ENCODE data around the gene LY6G6C. TPM values are rescaled to one million over a fixed set of nuclear protein-coding genes. Genes with fewer than 3 reads are reported as not detected.

LY6G6C gene
- total and polyA plus RNA-seq, 2 of the 13 experiments (the other 11 are each of a cell fraction or from before 2014, with no cell fraction given), result 0.15 TPM; not detected in 1

DNA sequence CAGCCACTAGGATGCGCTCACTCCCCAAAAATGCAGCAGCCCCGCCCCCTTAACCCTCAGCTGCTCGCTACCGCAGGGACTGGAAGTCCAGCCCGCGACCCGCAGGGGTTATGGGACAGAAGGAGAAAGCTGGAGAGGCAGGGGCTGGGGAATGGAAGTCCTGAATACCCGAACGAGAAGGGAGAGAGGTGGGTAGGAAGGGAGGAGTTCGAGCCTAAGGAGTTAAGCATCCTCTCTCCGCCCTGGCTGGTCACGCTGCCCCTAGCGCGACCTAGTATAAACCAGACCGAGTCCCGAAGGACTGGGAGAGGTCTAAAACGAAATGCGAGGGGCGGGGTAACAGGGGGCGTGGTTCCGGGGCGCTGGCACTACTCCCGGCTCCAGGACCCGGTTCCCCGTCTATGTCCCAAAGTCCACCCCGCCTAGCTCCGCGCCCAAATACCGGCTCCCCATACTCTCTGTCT is 8.0 kb upstream of the LY6G6C start (continued):
- TF ChIP-seq CBX2 (IDR thresholded peaks at IDR 0.05; ENCODE audit: low read depth, low read length) (no peak), CBX2 (CRISPR knock-in tag; IDR thresholded peaks at IDR 0.05; ENCODE audit: low read depth) (no peak), ELK4 (CRISPR knock-in tag; IDR thresholded peaks at IDR 0.05; ENCODE audit: borderline replicate concordance) (no peak), ZNF230 (CRISPR knock-in tag; IDR thresholded peaks at IDR 0.05) (no peak), DNMT1 (CRISPR knock-in tag; IDR thresholded peaks at IDR 0.05) (peak; percentile 12; the same call in 1 of the 2 replicates), ZNF737 (CRISPR knock-in tag; IDR thresholded peaks at IDR 0.05; ENCODE audit: borderline replicate concordance) (no peak), MAF1 (CRISPR knock-in tag; IDR thresholded peaks at IDR 0.05; ENCODE audit: borderline replicate concordance) (no peak), RCOR2 (CRISPR knock-in tag; IDR thresholded peaks at IDR 0.05) (0 out of 2 replicates have a peak, but pooled peaks have one; percentile 42), ZSCAN25 (CRISPR knock-in tag; IDR thresholded peaks at IDR 0.05) (no peak; the same call in 1 of the 2 replicates), SMAD9 (CRISPR knock-in tag; IDR thresholded peaks at IDR 0.05) (peak; percentile 52; the same call in 1 of the 2 replicates), KDM2A (CRISPR knock-in tag; IDR thresholded peaks at IDR 0.05; ENCODE audit: borderline replicate concordance, low read depth) (peak; percentile 99; the same call in 1 of the 2 replicates), IRF9 (CRISPR knock-in tag; IDR thresholded peaks at IDR 0.05; ENCODE audit: borderline replicate concordance) (no peak), PRMT3 (CRISPR knock-in tag; IDR thresholded peaks at IDR 0.05; ENCODE audit: borderline replicate concordance, low read depth) (no peak), RARG (CRISPR knock-in tag; IDR thresholded peaks at IDR 0.05; ENCODE audit: low read depth) (no peak), ZBTB20 (CRISPR knock-in tag; IDR thresholded peaks at IDR 0.05; ENCODE audit: borderline replicate concordance, low read depth) (peak; percentile 9; the same call in 1 of the 2 replicates), U2AF2 (IDR thresholded peaks at IDR 0.05; ENCODE audit: low read depth, low read length) (no peak)
- TF ChIP-seq, protein P1, sequence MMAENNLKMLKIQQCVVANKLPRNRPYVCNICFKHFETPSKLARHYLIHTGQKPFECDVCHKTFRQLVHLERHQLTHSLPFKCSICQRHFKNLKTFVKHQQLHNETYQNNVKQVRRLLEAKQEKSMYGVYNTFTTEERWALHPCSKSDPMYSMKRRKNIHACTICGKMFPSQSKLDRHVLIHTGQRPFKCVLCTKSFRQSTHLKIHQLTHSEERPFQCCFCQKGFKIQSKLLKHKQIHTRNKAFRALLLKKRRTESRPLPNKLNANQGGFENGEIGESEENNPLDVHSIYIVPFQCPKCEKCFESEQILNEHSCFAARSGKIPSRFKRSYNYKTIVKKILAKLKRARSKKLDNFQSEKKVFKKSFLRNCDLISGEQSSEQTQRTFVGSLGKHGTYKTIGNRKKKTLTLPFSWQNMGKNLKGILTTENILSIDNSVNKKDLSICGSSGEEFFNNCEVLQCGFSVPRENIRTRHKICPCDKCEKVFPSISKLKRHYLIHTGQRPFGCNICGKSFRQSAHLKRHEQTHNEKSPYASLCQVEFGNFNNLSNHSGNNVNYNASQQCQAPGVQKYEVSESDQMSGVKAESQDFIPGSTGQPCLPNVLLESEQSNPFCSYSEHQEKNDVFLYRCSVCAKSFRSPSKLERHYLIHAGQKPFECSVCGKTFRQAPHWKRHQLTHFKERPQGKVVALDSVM (CRISPR knock-in tag; IDR thresholded peaks at IDR 0.05), result 0 out of 2 replicates have a peak, but pooled peaks have one; percentile 56
- TF ChIP-seq, protein P2, sequence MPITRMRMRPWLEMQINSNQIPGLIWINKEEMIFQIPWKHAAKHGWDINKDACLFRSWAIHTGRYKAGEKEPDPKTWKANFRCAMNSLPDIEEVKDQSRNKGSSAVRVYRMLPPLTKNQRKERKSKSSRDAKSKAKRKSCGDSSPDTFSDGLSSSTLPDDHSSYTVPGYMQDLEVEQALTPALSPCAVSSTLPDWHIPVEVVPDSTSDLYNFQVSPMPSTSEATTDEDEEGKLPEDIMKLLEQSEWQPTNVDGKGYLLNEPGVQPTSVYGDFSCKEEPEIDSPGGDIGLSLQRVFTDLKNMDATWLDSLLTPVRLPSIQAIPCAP (CRISPR knock-in tag; IDR thresholded peaks at IDR 0.05; ENCODE audit: low read depth), result no peak
- TF ChIP-seq, protein P3, sequence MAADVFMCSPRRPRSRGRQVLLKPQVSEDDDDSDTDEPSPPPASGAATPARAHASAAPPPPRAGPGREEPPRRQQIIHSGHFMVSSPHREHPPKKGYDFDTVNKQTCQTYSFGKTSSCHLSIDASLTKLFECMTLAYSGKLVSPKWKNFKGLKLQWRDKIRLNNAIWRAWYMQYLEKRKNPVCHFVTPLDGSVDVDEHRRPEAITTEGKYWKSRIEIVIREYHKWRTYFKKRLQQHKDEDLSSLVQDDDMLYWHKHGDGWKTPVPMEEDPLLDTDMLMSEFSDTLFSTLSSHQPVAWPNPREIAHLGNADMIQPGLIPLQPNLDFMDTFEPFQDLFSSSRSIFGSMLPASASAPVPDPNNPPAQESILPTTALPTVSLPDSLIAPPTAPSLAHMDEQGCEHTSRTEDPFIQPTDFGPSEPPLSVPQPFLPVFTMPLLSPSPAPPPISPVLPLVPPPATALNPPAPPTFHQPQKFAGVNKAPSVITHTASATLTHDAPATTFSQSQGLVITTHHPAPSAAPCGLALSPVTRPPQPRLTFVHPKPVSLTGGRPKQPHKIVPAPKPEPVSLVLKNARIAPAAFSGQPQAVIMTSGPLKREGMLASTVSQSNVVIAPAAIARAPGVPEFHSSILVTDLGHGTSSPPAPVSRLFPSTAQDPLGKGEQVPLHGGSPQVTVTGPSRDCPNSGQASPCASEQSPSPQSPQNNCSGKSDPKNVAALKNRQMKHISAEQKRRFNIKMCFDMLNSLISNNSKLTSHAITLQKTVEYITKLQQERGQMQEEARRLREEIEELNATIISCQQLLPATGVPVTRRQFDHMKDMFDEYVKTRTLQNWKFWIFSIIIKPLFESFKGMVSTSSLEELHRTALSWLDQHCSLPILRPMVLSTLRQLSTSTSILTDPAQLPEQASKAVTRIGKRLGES (CRISPR knock-in tag; IDR thresholded peaks at IDR 0.05; ENCODE audit: borderline replicate concordance), result peak; percentile 53; the same call in 1 of the 2 replicates
- TF ChIP-seq, protein P4, sequence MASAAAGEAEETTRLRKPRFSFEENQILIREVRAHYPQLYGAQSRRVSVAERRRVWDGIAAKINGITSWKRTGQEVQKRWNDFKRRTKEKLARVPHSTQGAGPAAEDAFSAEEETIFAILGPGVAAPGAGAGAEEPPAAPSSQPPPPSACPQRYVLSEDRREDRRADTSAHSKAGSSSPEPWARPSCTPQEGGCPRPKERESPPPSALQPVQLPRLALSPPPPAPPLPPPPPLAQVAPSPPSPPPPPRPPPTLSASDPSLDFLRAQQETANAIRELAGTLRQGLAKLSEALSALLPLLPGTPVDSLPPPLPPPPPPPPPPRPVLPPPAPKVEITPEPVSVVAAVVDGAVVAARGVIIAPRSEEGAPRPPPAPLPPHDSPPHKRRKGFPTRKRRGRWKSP (CRISPR knock-in tag; IDR thresholded peaks at IDR 0.05), result 0 out of 2 replicates have a peak, but pooled peaks have one; percentile 63

Measured in HepG2 (cell line).